SH-SY5Y (cell line): ENCODE measurements around the gene HNF1A.

Source experiments
- GATA2 ChIP-seq: IDR thresholded peaks from 2 replicates; pipeline ENCODE4 v1.6.1; 2011; ENCODE audit warnings: mild to moderate bottlenecking, low read depth, low read length
- GATA3 ChIP-seq: IDR thresholded peaks from 2 replicates; pipeline ENCODE4 v1.6.1; 2011; ENCODE audit warnings: low read depth, mild to moderate bottlenecking, low read length, moderate library complexity

GRCh38 chr12:121009741-121010140 lies 31.4 kb downstream of the HNF1A start:
- no peak for TF ChIP-seq GATA3
- TF ChIP-seq GATA2, result no peak
